HepG2 (cell line): ENCODE data around the gene DNPH1. TPM values are rescaled to one million over a fixed set of nuclear protein-coding genes. Genes with fewer than 3 reads are reported as not detected.

ENCODE experiments used
- AFF4 ChIP-seq: sonication (generic); formaldehyde crosslinking; IDR thresholded peaks from 2 replicates; pipeline ENCODE4 v1.4.0; 2020; ENCODE audit warnings: missing genetic modification reagents
- CREB1 ChIP-seq, 2 experiments: fragments of 450-650 bp in 1 of 2; IDR thresholded peaks; 2 replicates each; pipeline ENCODE4 v1.6.1; 2016 to 2017; ENCODE audit warnings: control low read depth in 1 of 2, mild to moderate bottlenecking in 1 of 2, missing compliant biosample characterization in 1 of 2, missing genetic modification characterization in 1 of 2
- HOMEZ ChIP-seq: IDR thresholded peaks from 2 replicates; pipeline ENCODE4 v1.6.1; 2016; ENCODE audit warnings: low read depth
- NFATC3 ChIP-seq: sonication (generic); formaldehyde crosslinking; IDR thresholded peaks from 2 replicates; pipeline ENCODE4 v1.5.1; 2020; ENCODE audit warnings: mild to moderate bottlenecking, missing genetic modification reagents
- RARG ChIP-seq: sonication (generic); formaldehyde crosslinking; IDR thresholded peaks from 2 replicates; pipeline ENCODE4 v1.4.0; 2020; ENCODE audit warnings: low read depth, mild to moderate bottlenecking, missing genetic modification reagents
- ZBTB40 ChIP-seq, 2 experiments: fragments of 450-650 bp in 1 of 2; sonication (generic) in 1 of 2; formaldehyde crosslinking in 1 of 2; IDR thresholded peaks; 2 replicates each; pipeline versions ENCODE4 v1.6.1 to v1.8.0; 2016 to 2022; ENCODE audit warnings: antibody characterized with exemption in 1 of 2, mild to moderate bottlenecking in 1 of 2, missing genetic modification reagents in 1 of 2
- ZMYM3 ChIP-seq: sonication (generic); formaldehyde crosslinking; IDR thresholded peaks from 2 replicates; pipeline ENCODE4 v1.5.1; 2020; ENCODE audit warnings: mild to moderate bottlenecking, missing genetic modification reagents
- ZNF800 ChIP-seq: sonication (generic); formaldehyde crosslinking; IDR thresholded peaks from 2 replicates; pipeline ENCODE4 v1.4.0; 2020; ENCODE audit warnings: missing genetic modification reagents
- ZSCAN20 ChIP-seq: sonication (generic); formaldehyde crosslinking; IDR thresholded peaks from 2 replicates; pipeline ENCODE4 v1.4.0; 2020; ENCODE audit warnings: missing genetic modification reagents, mild to moderate bottlenecking, borderline replicate concordance
- polyA plus RNA-seq, 8 experiments: library from polyadenylated mRNA; depleted of rRNA in 3 of 8; stranded (reverse) in 7 of 8; unstranded in 1 of 8; fragments of >200 nt; fragmentation: Illumina TruSeq in 4 of 8; extraction: Trizol in 4 of 8; gene quantifications; 2 replicates each; pipeline versions ENCODE4 v1.2.1 to v1.2.3, GENCODE V29; 2011 to 2016; ENCODE audit warnings: low read depth in 4 of 8, missing spikeins in 1 of 8, mixed read lengths in 1 of 8; ENCODE audit not compliant: insufficient read depth in 1 of 8
- total RNA-seq, 5 experiments: library from RNA; depleted of rRNA; stranded (reverse); fragments of >200 nt; fragmentation: Illumina TruSeq; extraction: Trizol; gene quantifications; 2 replicates each; pipeline ENCODE4 v1.2.3, GENCODE V29; 2016; ENCODE audit warnings: low read depth in 1 of 5

The DNPH1 gene
- total and polyA plus RNA-seq, 2 of the 13 experiments (the other 11 are each of a cell fraction or from before 2014, with no cell fraction given) = 56.5 to 75.1 TPM

- TF ChIP-seq AFF4 (CRISPR knock-in tag) (peak; percentile 65; the same call in 1 of the 2 replicates), HOMEZ (CRISPR knock-in tag) (0 out of 2 replicates have a peak, but pooled peaks have one; percentile 10), ZMYM3 (CRISPR knock-in tag) (peak; percentile 47), RARG (CRISPR knock-in tag) (no peak; the same call in 1 of the 2 replicates), ZBTB40 (IDR thresholded peaks at IDR 0.05) (no peak), ZBTB40 (CRISPR knock-in tag; IDR thresholded peaks at IDR 0.05) (no peak), ZNF800 (CRISPR knock-in tag) (no peak), CREB1 (IDR thresholded peaks at IDR 0.05) (no peak), CREB1 (CRISPR knock-in tag; IDR thresholded peaks at IDR 0.05) (no peak), NFATC3 (no peak), ZSCAN20 (CRISPR knock-in tag) (no peak)
Measured at GRCh38 chr6:43276577-43277305, 47.5 kb upstream of the DNPH1 start (continued).
